Measurements from ENCODE around the gene ZFAND3.

GRCh38 chr6:37798436-37799262 is 20.9 kb upstream of the ZFAND3 start:
- TF ChIP-seq, protein P1, sequence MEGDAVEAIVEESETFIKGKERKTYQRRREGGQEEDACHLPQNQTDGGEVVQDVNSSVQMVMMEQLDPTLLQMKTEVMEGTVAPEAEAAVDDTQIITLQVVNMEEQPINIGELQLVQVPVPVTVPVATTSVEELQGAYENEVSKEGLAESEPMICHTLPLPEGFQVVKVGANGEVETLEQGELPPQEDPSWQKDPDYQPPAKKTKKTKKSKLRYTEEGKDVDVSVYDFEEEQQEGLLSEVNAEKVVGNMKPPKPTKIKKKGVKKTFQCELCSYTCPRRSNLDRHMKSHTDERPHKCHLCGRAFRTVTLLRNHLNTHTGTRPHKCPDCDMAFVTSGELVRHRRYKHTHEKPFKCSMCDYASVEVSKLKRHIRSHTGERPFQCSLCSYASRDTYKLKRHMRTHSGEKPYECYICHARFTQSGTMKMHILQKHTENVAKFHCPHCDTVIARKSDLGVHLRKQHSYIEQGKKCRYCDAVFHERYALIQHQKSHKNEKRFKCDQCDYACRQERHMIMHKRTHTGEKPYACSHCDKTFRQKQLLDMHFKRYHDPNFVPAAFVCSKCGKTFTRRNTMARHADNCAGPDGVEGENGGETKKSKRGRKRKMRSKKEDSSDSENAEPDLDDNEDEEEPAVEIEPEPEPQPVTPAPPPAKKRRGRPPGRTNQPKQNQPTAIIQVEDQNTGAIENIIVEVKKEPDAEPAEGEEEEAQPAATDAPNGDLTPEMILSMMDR (IDR thresholded peaks at IDR 0.05): no peak
- TF ChIP-seq POLR2A (IDR thresholded peaks at IDR 0.05): no peak

Data from testis (tissue), 2 donors.